ENCODE measurements around the gene KRT9. TPM values are rescaled to one million over a fixed set of nuclear protein-coding genes. Genes with fewer than 3 reads are reported as not detected.

Gene KRT9
- total and polyA plus RNA-seq, 7 donors, result not detected

GRCh38 chr17:41532947-41533570 is 38.8 kb downstream of the KRT9 start:
- TF ChIP-seq POLR2AphosphoS5 (IDR thresholded peaks at IDR 0.05) (no peak), EP300 (IDR thresholded peaks at IDR 0.05) (no peak), CTCF (IDR thresholded peaks at IDR 0.05) (no peak), POLR2A (IDR thresholded peaks at IDR 0.05) (no peak)
- H3K4me1 ChIP-seq, result peaks cover 0 to 4% (median 3%) of the 10 kb centered on the region in 4 donors
- no peaks in the 10 kb centered on the region for H3K36me3 ChIP-seq
- no peak overlapping the region for H3K27ac ChIP-seq
- no peak for DNase-seq
- H3K4me3 ChIP-seq, result no peak overlapping the region
- intact Hi-C loops (cut with DNase I), result no loop called here
- H3K9me3 ChIP-seq, result no peaks in the 10 kb centered on the region
- WGBS, 2 donors, result 78 to 80% methylated on average over 9 of the region's 9 CpGs
- peaks cover 6 to 32% (median 30%) of the 10 kb centered on the region in 3 donors for H3K27me3 ChIP-seq

DNA sequence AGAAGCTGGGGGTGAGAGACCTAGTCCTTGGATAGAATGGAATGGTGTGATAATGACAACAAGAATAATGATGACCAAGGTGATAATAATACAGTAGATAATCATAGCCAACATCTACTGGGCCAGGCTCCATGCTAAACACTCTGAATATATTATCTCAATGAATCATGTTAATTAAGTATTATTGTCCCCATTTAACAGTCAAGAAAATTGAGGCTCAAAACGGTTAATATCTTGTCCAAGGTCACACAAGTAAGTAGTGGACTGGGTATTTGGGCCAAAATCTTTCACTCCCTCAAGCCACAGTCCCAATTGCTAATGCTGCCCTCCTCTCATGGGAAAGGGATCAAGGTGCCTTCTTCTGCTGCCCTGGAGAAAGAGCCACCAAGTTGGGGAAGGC is 39.9 kb downstream of the KRT9 start:
- Histone ChIP-seq H3K36me3 (no peaks in the 10 kb centered on the region), H3K27ac (no peak overlapping the region), H3K9me3 (no peaks in the 10 kb centered on the region), H3K27me3 (peaks cover 13 to 43% (median 41%) of the 10 kb centered on the region in 3 donors), H3K4me3 (no peak overlapping the region), H3K4me1 (peaks cover 0 to 14% (median 9%) of the 10 kb centered on the region in 4 donors)
- TF ChIP-seq POLR2A (IDR thresholded peaks at IDR 0.05), result no peak
- no peak for TF ChIP-seq CTCF (IDR thresholded peaks at IDR 0.05)
- TF ChIP-seq POLR2AphosphoS5 (IDR thresholded peaks at IDR 0.05), result no peak
- TF ChIP-seq EP300 (IDR thresholded peaks at IDR 0.05), result no peak
- DNase-seq, result no peak
- 56 to 65% methylated on average over 1 of the region's 1 CpG for WGBS, 2 donors
- intact Hi-C loops (cut with DNase I), result no loop called here

DNA sequence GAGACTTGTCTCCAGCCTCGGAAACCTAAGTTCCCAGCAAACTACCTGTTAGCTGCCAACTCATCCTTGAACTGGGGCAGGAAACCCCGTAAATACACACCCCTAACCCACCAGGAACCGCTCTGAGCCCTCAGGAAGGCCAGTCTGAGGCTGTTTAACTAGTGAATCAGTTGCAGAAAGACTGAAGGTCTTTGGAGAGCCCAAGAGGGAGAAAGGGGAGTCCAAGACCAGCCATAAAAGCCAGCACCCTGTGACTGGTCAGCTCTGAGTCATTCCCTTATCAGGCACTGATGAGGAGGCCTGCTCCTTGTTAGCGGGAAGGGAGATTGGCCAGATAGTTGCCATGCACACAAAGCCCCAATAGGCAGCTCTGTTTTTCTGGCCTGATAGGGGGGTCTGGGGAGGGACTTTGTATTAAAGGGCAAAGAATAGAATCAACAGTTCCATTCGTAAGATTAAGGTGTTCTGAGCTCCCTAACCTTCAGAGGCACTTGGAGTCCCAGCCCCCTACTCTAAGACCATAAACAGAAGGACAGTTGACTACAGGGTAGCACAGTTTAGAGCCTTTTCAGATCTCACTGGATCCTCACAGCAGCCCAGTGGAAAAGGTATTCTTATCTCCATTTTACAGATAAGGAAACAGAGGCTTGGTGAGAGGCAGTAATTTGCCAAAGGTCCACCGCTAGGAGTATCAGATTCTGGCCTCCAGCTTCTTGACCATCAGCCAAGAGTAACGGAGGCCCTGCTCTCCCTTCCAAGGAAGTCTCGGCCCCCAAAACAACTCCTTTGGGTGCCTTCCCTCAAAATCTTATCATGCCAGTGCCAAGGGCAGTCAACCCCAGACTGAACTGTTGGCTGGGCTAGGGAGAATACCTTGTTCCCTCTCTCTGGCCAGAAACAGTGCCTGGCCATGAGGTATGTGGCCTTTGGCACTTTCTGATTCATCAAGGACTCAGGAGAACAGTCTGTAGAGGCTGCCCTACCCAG is 41.5 kb downstream of the KRT9 start:
- Histone ChIP-seq H3K9me3 (no peaks in the 10 kb centered on the region), H3K27ac (peak overlapping the region in 1 of 4 donors; percentile 31), H3K36me3 (no peaks in the 10 kb centered on the region), H3K4me3 (no peak overlapping the region), H3K4me1 (peaks cover 0 to 14% (median 9%) of the 10 kb centered on the region in 4 donors), H3K27me3 (peaks cover 15 to 48% (median 45%) of the 10 kb centered on the region in 3 donors)
- 61 to 71% methylated on average over 8 of the region's 8 CpGs for WGBS, 2 donors
- TF ChIP-seq POLR2A (IDR thresholded peaks at IDR 0.05), result no peak
- TF ChIP-seq EP300 (IDR thresholded peaks at IDR 0.05), result no peak
- no peak for TF ChIP-seq CTCF (IDR thresholded peaks at IDR 0.05)
- no peak for TF ChIP-seq POLR2AphosphoS5 (IDR thresholded peaks at IDR 0.05)
- intact Hi-C loops (cut with DNase I), result no loop called here
- DNase-seq, result no peak

- Histone ChIP-seq H3K9me3 (no peaks in the 10 kb centered on the region), H3K27ac (peak overlapping the region in 1 of 4 donors; percentile 31)
- intact Hi-C loops (cut with DNase I), result no loop called here
Observed at GRCh38 chr17:41529491-41529915, 42.4 kb downstream of the KRT9 start.

More at GRCh38 chr17:41529491-41529915, 42.4 kb downstream of the KRT9 start:
- H3K36me3 ChIP-seq, result no peaks in the 10 kb centered on the region
- TF ChIP-seq POLR2A (IDR thresholded peaks at IDR 0.05) (no peak), CTCF (IDR thresholded peaks at IDR 0.05) (no peak), EP300 (IDR thresholded peaks at IDR 0.05) (no peak), POLR2AphosphoS5 (IDR thresholded peaks at IDR 0.05) (no peak)
- DNase-seq, result no peak
- peaks cover 0 to 14% (median 9%) of the 10 kb centered on the region in 4 donors for H3K4me1 ChIP-seq
- WGBS, 2 donors, result 41 to 58% methylated on average over 5 of the region's 5 CpGs
- H3K27me3 ChIP-seq, result peaks cover 15 to 45% (median 41%) of the 10 kb centered on the region in 3 donors
- H3K4me3 ChIP-seq, result no peak overlapping the region
